ENCODE measurements around the gene GGN. TPM values are rescaled to one million over a fixed set of nuclear protein-coding genes. Genes with fewer than 3 reads are reported as not detected.
"Not testable (repeated sequence)": the region's sequence is repeated elsewhere in the genome, so short reads cannot be mapped to it uniquely, and the experiment has no call there.

GGN gene
- total RNA-seq, 8 experiments from 2014 or later, result 0.41 to 3.2 (median 1.5) TPM

DNA sequence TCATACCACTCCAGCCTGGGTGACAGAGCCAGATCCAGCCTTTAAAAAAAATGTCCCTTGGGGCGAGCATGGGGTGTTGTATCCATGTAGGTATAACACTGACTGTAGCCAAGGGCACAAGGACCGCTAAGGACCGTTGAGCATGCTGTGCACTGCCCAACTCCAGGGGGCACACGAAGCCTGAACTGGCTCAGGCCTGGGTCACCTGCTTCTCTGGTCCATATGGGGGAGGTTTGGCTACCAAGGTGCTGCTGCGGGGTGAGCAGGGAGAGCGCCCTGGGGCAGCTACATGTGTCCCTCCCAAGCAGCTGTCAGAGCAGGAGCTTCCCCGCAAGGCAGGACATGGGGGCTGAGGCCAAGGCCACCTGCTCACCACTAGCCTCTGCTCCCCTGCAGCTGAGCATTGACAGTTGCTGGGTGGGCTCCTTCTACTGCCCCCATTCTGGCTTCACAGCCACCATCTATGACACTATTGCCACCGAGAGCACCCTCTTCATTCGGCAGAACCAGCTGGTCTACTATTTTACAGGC lies 35.9 kb downstream of the GGN start:
- H3K4me3 ChIP-seq, result no peak overlapping the region
- in situ Hi-C loops (cut with MboI; ENCODE audit: low pct_unique_long_range_greater_than_20kb in 2 of 9, low sequenced_read_pairs in 9 of 9, unreplicated experiment in 9 of 9), result loop anchor here in 1 of 9 experiments (25.0 kb wide), 1 partner anchor 440 kb away; the partner anchor contains the start of genes SIPA1L3 and WDR87
- ATAC-seq (replicated peaks in 6 of 8), result peak in 4 of 8 experiments; percentile 18 to 24 (median 20)
- H3K4me1 ChIP-seq (replicated peaks in 1 of 2), result peaks cover 0 to 4% of the 10 kb centered on the region in 2 donors
- no peak overlapping the region for H3K27ac ChIP-seq
- 68 to 80% (median 77%) methylated on average over 1 to 3 of the region's 9 CpGs; no CpG with 5 or more reads in 7 of the 10 experiments for WGBS, 10 experiments

DNA sequence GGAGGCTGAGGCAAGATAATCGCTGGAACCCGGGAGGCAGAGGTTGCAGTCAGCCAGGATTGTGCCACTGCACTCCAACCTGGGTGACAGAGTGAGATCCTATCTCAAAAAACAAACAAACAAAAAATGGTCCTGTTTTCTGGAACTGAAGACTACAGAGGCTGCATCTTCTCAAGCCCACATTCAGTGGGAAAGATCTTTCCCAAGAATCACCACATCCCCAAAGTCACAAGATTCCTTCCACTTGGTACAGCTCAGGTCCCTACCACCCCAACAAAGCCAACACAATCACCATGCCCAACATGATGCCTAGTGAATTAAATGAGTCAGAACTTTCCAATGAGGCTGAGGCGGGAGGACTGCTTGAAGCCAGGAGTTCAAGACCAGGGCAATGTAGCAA lies 37.0 kb downstream of the GGN start:
- in situ Hi-C loops (cut with MboI; ENCODE audit: low pct_unique_long_range_greater_than_20kb in 2 of 9, low sequenced_read_pairs in 9 of 9, unreplicated experiment in 9 of 9), result loop anchor here in 1 of 9 experiments (25.0 kb wide), 1 partner anchor 439 kb away; the partner anchor contains the start of genes SIPA1L3 and WDR87
- Histone ChIP-seq H3K4me3 (no peak overlapping the region), H3K27ac (no peak overlapping the region), H3K4me1 (replicated peaks in 1 of 2) (peaks cover 0 to 4% of the 10 kb centered on the region in 2 donors)
- ATAC-seq (replicated peaks in 6 of 8), result no peak
- 64 to 100% (median 84%) methylated on average over 1 to 3 of the region's 3 CpGs; no CpG with 5 or more reads in 7 of the 10 experiments for WGBS, 10 experiments

- ATAC-seq (replicated peaks in 6 of 8), result no peak
Measured at GRCh38 chr19:38346837-38347236, 41.0 kb downstream of the GGN start.

DNA sequence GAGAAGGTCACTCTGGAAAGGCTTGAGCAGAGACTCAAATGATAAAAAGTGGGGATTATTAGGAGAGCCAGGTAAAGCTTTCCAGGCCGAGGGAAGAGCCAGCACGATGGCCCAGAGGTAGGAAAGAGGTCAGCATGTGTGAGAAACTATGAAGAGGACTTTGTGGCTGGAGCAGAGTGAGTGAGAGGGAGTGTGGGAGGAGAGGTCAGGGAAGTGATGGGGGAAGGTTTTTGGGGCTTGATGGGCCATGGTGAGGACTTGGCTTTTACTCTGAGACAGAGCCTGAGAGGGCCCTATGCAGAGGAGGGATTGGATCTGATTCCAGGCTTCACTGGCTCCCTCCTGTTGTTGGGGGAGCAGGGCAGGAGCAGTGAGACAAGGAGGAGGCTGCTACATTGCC lies 46.9 kb downstream of the GGN start:
- Histone ChIP-seq H3K4me1 (replicated peaks in 1 of 2) (peaks cover 13 to 14% of the 10 kb centered on the region in 2 donors), H3K4me3 (no peak overlapping the region), H3K27ac (no peak overlapping the region)
- WGBS, 10 experiments, result 64 to 100% (median 100%) methylated on average over 1 to 2 of the region's 2 CpGs; no CpG with 5 or more reads in 5 of the 10 experiments
- no peak for ATAC-seq (replicated peaks in 6 of 8)
- in situ Hi-C loops (cut with MboI; ENCODE audit: low pct_unique_long_range_greater_than_20kb in 2 of 9, low sequenced_read_pairs in 9 of 9, unreplicated experiment in 9 of 9), result loop anchor here in 8 of 9 experiments (25.0 kb wide), 3 partner anchors 104 to 429 kb away; partner anchors contain the start of genes SIPA1L3 (in 2 of the 8) and WDR87 (in 2 of the 8)

More at GRCh38 chr19:38346837-38347236, 41.0 kb downstream of the GGN start:
- in situ Hi-C loops (cut with MboI; ENCODE audit: low pct_unique_long_range_greater_than_20kb in 2 of 9, low sequenced_read_pairs in 9 of 9, unreplicated experiment in 9 of 9), result loop anchor here in 8 of 9 experiments (25.0 kb wide), 3 partner anchors 110 to 435 kb away; partner anchors contain the start of genes SIPA1L3 (in 2 of the 8) and WDR87 (in 2 of the 8)
- 51 to 96% (median 83%) methylated on average over 1 to 4 of the region's 4 CpGs; no CpG with 5 or more reads in 3 of the 10 experiments for WGBS, 10 experiments
- H3K4me3 ChIP-seq, result no peak overlapping the region
- no peaks in the 10 kb centered on the region for H3K4me1 ChIP-seq (replicated peaks in 1 of 2)
- no peak overlapping the region for H3K27ac ChIP-seq

- Histone ChIP-seq H3K4me1 (replicated peaks in 1 of 2) (peaks cover 13 to 14% of the 10 kb centered on the region in 2 donors), H3K27ac (peak overlapping the region in 1 of 2 donors; percentile 28), H3K4me3 (peak overlapping the region in 1 of 5 donors; percentile 8)
- in situ Hi-C loops (cut with MboI; ENCODE audit: low pct_unique_long_range_greater_than_20kb in 2 of 9, low sequenced_read_pairs in 9 of 9, unreplicated experiment in 9 of 9), result loop anchor here (10.0 to 25.0 kb wide), 4 partner anchors 102 to 427 kb away; partner anchors contain the start of genes SIPA1L3 (in 2 of the 9) and WDR87 (in 2 of the 9)
- ATAC-seq (replicated peaks in 6 of 8), result not testable (repeated sequence)
- WGBS, 10 experiments, result 0 to 90% (median 0%) methylated on average over 1 to 3 of the region's 4 CpGs; no CpG with 5 or more reads in 3 of the 10 experiments
Measured at GRCh38 chr19:38339011-38339410, 48.8 kb downstream of the GGN start.

DNA sequence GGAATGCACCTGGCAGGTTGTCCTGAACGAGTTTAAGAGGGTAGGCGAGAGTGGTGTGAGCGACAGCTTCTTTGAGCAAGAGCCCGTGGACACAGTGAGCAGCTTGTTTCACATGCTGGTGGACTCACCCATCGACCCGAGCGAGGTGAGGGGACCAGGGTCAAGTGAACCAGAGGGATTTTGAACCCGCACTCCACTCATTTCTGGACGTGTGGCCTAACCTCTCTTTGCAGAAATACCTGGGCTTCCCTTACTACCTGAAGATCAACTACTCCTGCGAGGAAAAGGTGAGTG lies 50.5 kb downstream of the GGN start:
- Histone ChIP-seq H3K4me3 (peak overlapping the region; percentile 47 to 71 (median 51)), H3K27ac (no peak overlapping the region), H3K4me1 (replicated peaks in 1 of 2) (peaks cover 13 to 14% of the 10 kb centered on the region in 2 donors)
- in situ Hi-C loops (cut with MboI; ENCODE audit: low pct_unique_long_range_greater_than_20kb in 2 of 9, low sequenced_read_pairs in 9 of 9, unreplicated experiment in 9 of 9), result loop anchor here (10.0 to 25.0 kb wide), 4 partner anchors 100 to 425 kb away; partner anchors contain the start of genes SIPA1L3 (in 2 of the 9) and WDR87 (in 2 of the 9)
- 0 to 77% (median 49%) methylated on average over 1 to 8 of the region's 10 CpGs; no CpG with 5 or more reads in 3 of the 10 experiments for WGBS, 10 experiments
- ATAC-seq (replicated peaks in 6 of 8), result no peak

- Histone ChIP-seq H3K4me3 (peak overlapping the region; percentile 47 to 71 (median 51)), H3K4me1 (replicated peaks in 1 of 2) (peaks cover 13 to 14% of the 10 kb centered on the region in 2 donors), H3K27ac (peak overlapping the region; percentile 78 to 87)
- peak; percentile 58 to 75 (median 66) for ATAC-seq (replicated peaks in 6 of 8)
- WGBS, 10 experiments, result 5 to 59% (median 12%) methylated on average over 3 to 14 of the region's 41 CpGs; no CpG with 5 or more reads in 6 of the 10 experiments
- in situ Hi-C loops (cut with MboI; ENCODE audit: low pct_unique_long_range_greater_than_20kb in 2 of 9, low sequenced_read_pairs in 9 of 9, unreplicated experiment in 9 of 9), result loop anchor here (10.0 to 25.0 kb wide), 4 partner anchors 99 to 424 kb away; partner anchors contain the start of genes SIPA1L3 (in 2 of the 9) and WDR87 (in 2 of the 9)
Measured at GRCh38 chr19:38336638-38337359, 51.0 kb downstream of the GGN start.

DNA sequence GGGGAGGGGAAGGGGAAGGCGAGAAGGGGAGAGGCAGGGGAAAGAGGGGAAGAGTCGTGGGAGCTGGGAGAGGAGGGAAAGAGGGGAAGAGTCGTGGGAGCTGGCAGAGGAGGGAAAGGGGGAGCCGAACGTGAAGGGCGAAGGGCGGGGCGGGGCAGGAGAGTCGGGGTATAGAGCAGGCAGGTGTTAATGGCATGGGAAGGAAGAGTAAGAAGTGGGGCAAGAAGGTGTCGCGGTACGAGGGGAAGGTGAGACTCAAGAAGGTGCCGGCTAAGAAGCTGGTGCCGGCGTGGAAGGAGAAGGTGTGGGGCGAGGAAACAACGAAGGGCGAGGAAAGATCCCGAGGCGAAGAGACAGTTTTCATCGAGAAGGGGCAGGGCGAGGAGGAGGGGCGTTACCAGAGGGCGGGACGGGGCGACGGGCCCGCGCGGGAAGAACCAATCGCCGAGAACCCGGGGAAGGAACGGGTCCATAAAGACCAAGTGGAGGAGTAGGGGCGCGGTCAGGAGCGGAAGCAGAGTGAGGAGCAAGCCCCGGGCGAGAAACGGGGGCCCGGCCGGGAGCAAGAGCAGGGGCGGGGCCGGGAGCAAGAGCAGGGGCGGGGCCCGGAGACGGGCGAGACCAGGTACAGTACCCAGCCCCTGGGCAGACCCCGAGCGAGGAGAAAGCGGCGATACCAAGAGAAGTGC lies 51.7 kb downstream of the GGN start:
- H3K4me3 ChIP-seq, result peak overlapping the region; percentile 47 to 71 (median 51)
- peak; percentile 74 to 81 (median 76) for ATAC-seq (replicated peaks in 6 of 8)
- peaks cover 13 to 14% of the 10 kb centered on the region in 2 donors for H3K4me1 ChIP-seq (replicated peaks in 1 of 2)
- no CpG with 5 or more reads among the region's 52 CpGs for WGBS, 10 experiments
- in situ Hi-C loops (cut with MboI; ENCODE audit: low pct_unique_long_range_greater_than_20kb in 2 of 9, low sequenced_read_pairs in 9 of 9, unreplicated experiment in 9 of 9), result loop anchor here (10.0 to 25.0 kb wide), 4 partner anchors 99 to 424 kb away; partner anchors contain the start of genes SIPA1L3 (in 2 of the 9) and WDR87 (in 2 of the 9)
- peak overlapping the region; percentile 78 to 87 for H3K27ac ChIP-seq

Other genes starting within 250 kb of the GGN start
- 10 to 100 TPM in 5 of 8 experiments, 1 to 10 TPM in 3; 1.3 to 60.4 (median 25.9) TPM for gene DPF1, start 163.8 kb downstream of the GGN start, total RNA-seq
- gene PPP1R14A, start 131.7 kb downstream of the GGN start, total RNA-seq, result 10 to 100 TPM in 2 of 8 experiments, 1 to 10 TPM in 4, not detected in 2; 1.2 to 12.1 (median 4.5) TPM
- gene SPINT2, start 123.5 kb downstream of the GGN start, total RNA-seq, result 10 to 100 TPM in 5 of 8 experiments, 1 to 10 TPM in 1, under 1 TPM in 2; 0.59 to 46.2 (median 24.6) TPM
- gene C19orf33, start 83.8 kb downstream of the GGN start, total RNA-seq, result 1 to 10 TPM in 1 of 8 experiments, not detected in 7; 2.4 TPM
- gene YIF1B, start 72.1 kb downstream of the GGN start, total RNA-seq, result 100 to 1,000 TPM in 2 of 8 experiments, 10 to 100 TPM in 6; 38.3 to 283 (median 81.1) TPM
- 1 to 10 TPM in 3 of 8 experiments, under 1 TPM in 5; 0.38 to 5.7 (median 0.65) TPM for gene KCNK6, start 68.2 kb downstream of the GGN start, total RNA-seq
- gene CATSPERG, start 52.2 kb downstream of the GGN start, total RNA-seq, result 10 to 100 TPM in 2 of 8 experiments, 1 to 10 TPM in 6; 1.6 to 14.5 (median 4.4) TPM
- gene PSMD8, start 13.5 kb downstream of the GGN start, total RNA-seq, result 100 to 1,000 TPM; 165 to 302 (median 214) TPM
- 1 to 10 TPM in 7 of 8 experiments, under 1 TPM in 1; 0.87 to 7.6 (median 3.8) TPM for gene SPRED3, start 663 bp upstream of the GGN start, total RNA-seq
- 10 to 100 TPM in 6 of 8 experiments, 1 to 10 TPM in 2; 7.8 to 13.6 (median 12.2) TPM for gene FAM98C, start 15.1 kb upstream of the GGN start, total RNA-seq
- under 1 TPM; 0.09 to 0.66 (median 0.32) TPM for gene RASGRP4, start 38.2 kb upstream of the GGN start, total RNA-seq
- gene RYR1, start 45.7 kb upstream of the GGN start, total RNA-seq, result 1 to 10 TPM; 1.4 to 4.7 (median 1.8) TPM
- 1 to 10 TPM; 1.4 to 8.6 (median 2.1) TPM for gene MAP4K1, start 229.9 kb upstream of the GGN start, total RNA-seq
- gene EIF3K, start 231.2 kb upstream of the GGN start, total RNA-seq, result 100 to 1,000 TPM; 285 to 408 (median 333) TPM